ENCODE data around the gene IFITM10.

GRCh38 chr11:1782031-1782590 is 31.7 kb upstream of the IFITM10 start:
- no peak for TF ChIP-seq CTCF (IDR thresholded peaks at IDR 0.05)
- TF ChIP-seq POLR2A (IDR thresholded peaks at IDR 0.05) = no peak

Measured in heart left ventricle (tissue), 13 donors.